NCI-H226 (cell line): ENCODE data around the gene CACNA1D.

Experiments
- DNase-seq: peaks from one replicate; pipeline ENCODE4 v3.0.0-alpha.2; 2015

The CACNA1D gene

GRCh38 chr3:53495520-53496391, 1.3 kb downstream of the CACNA1D start:
- DNase-seq: no peak

GRCh38 chr3:53496392-53496670, 1.9 kb downstream of the CACNA1D start:
- no peak for DNase-seq

- no peak for DNase-seq
Measured at GRCh38 chr3:53496984-53497383, 2.6 kb downstream of the CACNA1D start.

DNA sequence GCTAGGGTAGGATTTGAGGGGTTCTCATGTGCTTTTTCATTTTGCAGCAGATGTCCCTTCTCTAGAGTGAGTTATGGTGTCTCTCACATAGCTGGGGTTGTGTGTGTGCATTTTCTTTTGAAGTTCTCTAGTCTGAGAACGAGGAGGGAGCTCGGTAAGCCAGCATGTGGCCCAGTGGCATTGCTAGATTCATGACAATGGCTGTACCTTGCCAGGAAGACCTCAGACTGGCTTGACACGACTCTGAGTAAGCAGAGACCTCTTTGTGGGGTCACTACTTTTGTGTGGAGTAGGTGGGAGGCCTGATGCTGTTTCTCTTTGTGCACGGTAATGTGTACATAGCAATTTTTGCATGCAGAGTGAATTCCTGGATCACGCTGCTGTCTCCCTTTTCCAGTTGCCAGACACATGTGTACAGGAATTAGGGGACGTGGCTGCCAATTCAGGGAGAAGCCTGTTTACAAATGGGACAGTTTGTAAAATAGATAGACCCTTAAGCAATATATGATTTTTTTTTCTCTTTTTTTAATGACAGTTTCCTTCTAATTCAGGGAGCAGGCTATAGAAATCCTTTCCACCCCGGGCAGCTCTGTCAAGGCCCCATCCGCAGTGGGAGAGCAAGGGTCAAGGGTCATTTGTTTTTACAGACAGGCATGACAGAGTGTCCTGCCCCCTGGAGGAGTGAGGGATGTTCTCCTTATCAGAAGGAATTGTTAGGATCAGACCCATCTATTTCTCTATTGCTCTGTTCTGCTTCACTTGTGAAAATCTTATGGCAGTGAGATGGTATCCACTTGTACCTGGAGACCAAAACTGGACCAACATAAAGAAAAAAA, 4.6 kb downstream of the CACNA1D start:
- DNase-seq: no peak

DNA sequence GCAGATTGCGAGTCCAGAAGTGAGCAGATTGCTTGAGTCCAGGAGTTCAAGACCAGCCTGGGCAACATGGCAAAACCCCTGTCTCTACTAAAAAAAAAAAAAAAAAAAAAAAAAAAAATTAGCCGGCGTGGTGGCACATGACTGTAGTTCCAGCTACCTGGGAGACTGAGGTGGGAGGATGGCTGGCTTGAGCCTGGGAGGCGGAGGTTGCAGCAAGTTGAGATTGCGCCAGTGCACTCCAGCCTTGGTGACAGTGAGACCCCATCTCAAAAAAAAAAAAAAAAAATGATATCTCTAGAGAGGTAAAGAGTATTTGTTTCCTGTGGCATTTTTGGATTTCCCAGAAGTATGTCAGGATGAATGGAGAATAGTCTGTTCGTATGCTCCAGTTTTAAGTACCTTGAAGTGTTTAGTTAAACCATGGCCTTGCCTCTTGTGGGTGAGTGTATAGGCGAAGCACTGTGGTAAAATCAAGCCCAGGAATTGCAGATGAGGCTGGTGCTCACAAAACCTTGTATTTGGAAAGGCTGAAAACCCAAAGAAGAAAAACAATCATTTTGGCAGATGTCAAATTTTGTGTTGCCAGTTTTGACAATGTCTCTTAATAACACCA, 5.9 kb downstream of the CACNA1D start:
- no peak for DNase-seq

GRCh38 chr3:53501178-53501577, 6.8 kb downstream of the CACNA1D start:
- no peak for DNase-seq

DNA sequence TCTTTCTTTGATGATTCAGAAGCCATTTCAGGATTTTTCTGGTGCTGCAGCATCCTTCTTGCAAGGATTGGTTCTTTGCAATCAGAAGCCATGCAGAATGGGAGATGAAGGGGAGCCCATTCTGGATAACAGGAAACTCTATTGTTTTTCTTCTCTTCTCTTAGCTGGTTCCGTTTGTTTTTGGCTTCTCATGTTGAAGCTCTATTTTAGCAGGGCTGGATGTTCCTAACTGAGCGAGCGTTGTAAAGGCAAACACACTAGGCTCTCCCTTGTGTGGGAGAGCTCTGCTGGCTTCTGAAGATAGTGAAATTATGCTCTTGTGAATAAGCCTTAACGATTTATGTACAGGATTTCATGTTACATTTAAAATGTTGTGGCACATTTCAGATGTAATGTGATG, 8.3 kb downstream of the CACNA1D start:
- DNase-seq: no peak

- DNase-seq: no peak
Measured at GRCh38 chr3:53503195-53503594, 8.8 kb downstream of the CACNA1D start.

- DNase-seq: no peak
Measured at GRCh38 chr3:53506110-53506762, 11.8 kb downstream of the CACNA1D start.

GRCh38 chr3:53506763-53507145, 12.3 kb downstream of the CACNA1D start:
- DNase-seq: no peak

GRCh38 chr3:53509494-53509893, 15.1 kb downstream of the CACNA1D start:
- DNase-seq: no peak

DNA sequence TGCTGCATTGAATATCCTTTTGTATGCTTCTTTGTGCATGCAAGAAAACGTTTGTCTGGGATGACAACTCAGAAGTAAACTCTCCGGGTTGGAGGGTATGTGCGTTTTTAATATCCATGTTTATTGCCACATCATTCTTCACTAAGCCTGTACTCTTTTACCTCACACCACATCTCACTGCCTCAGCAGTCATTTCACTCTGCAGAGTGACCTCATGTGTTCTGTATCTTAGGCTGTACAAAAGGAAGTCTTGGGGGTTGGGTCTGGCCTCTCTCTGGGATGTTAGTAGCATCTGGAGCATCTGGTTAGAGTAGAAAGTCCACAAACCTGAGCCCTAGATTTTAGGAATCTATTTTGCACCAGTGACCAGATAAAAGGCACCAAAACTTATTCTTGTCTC, 16.1 kb downstream of the CACNA1D start:
- DNase-seq: no peak

- DNase-seq: no peak
Measured at GRCh38 chr3:53511246-53511645, 16.8 kb downstream of the CACNA1D start.

- peak; percentile 24 for DNase-seq
Measured at GRCh38 chr3:53513556-53514190, 19.3 kb downstream of the CACNA1D start.

DNA sequence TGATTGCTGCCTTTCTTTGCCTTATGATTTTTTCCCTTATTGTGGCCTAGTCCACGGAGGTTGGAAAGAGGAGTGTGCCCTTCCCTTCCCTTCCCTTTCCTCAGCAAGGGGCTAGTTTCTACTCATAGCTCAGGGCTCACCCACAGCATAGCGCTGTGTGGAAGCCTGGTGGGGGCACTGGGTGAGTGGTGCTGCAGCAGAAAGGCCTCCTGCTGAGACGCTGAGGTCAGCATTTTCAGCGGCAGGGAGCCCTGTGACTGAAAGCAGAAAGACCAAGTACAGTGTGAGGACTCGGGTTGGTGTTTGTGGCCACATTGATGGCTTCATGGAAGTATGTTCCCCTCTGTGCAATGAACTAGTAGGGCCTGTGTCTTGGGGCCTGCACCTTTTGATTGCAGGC, 21.9 kb downstream of the CACNA1D start:
- DNase-seq: no peak

- DNase-seq: no peak
Measured at GRCh38 chr3:53518495-53518981, 24.1 kb downstream of the CACNA1D start.

DNA sequence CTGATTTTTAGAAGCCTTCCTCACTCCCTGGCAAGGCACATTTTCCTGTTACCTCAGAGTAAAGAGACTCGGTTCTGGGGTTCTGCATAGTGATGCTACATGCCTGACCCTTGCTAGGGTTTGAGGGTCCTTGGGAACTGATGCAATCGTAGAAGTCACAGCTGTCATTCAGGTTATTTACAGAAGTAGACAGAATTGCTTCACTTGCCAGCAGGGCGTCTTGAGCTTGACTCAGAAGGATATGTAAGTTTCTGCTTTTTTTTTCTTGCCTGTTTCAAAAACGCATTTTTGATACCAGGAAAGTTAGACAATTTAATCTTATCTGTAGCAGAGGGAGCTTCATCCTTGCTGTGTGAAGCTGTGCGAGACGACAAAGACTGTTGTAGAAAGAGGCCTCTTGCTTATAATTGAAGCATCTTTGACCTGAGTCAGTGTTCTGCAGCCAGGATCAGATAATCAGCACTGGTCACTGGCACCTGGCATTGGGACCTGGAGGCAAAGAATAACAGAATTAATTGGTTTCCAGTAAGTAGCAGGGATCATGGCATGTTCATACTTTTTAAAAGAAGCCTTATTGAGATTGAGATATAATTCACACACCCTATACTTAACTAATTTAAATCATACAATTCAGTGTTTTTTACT, 24.8 kb downstream of the CACNA1D start:
- DNase-seq: no peak

DNA sequence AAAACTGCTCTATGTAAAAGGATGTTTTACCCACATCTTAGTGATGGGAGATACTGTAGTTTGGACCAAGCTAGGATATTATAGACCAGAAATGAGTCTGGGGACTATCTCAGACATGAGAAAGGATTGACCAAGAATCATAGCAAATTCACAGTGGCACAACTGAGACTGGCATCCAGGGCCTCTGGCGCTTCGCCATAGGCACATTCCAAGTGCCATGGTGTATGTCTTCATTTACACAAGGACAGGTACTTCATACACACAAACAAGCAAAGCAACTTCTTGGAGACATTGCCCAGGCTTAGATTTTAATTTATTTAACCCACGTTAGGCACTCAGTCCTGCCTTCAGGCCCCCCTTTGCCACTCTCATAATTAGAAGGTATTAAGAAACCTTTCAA, 28.9 kb downstream of the CACNA1D start:
- DNase-seq: no peak

DNA sequence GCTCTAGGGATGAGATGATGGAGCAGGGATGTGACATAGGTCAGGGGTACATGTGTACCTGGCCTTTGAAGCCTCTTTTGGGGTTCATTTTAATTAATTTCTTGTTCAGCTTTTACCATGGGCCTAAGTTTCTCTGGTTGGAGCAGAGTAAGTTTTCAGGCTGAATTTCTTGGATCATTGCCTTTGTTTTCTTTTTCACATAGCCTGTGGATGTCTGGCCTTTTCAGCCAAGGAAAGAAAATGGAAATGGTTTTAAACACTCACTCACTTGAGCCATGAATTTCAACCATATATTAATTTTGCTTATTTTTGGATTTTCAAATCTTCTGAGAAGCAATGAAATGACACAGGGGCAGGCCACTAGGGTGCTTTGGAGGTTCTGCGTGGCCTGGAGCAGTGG, 30.2 kb downstream of the CACNA1D start:
- no peak for DNase-seq

- no peak for DNase-seq
Measured at GRCh38 chr3:53525765-53526703, 31.6 kb downstream of the CACNA1D start.

GRCh38 chr3:53526704-53527055, 32.3 kb downstream of the CACNA1D start:
- no peak for DNase-seq
